T-helper 17 cell (primary cell): Measurements from ENCODE around the gene PTPRU. TPM values are rescaled to one million over a fixed set of nuclear protein-coding genes. Genes with fewer than 3 reads are reported as not detected.
"Not testable (repeated sequence)": the region's sequence is repeated elsewhere in the genome, so short reads cannot be mapped to it uniquely, and the experiment has no call there.

Experiments
- ATAC-seq: fragments of 150-1000 bp; cut with Tn5 transposase; 2 replicates; pipeline ENCODE4 v1.10.0; 2021; ENCODE audit warnings: mild to moderate bottlenecking, moderate library complexity
- DNase-seq, 3 donors: peaks; one replicate each; pipeline versions ENCODE4 v3.0.0 to v3.0.0-alpha.2; 2020 to 2021
- H3K9me3 ChIP-seq: one replicate; pipeline ENCODE4 v1.7.0; 2013; ENCODE audit warnings: low read length, mild to moderate bottlenecking; ENCODE audit not compliant: control insufficient read depth, poor library complexity, severe bottlenecking
- H3K27ac Mint-ChIP-seq: one replicate; pipeline ENCODE4 v1.8.0; 2022; ENCODE audit warnings: mild to moderate bottlenecking, moderate library complexity, mixed read lengths
- H3K27me3 Mint-ChIP-seq: one replicate; pipeline ENCODE4 v1.8.0; 2022; ENCODE audit warnings: mixed read lengths
- H3K36me3 Mint-ChIP-seq: one replicate; pipeline ENCODE4 v1.8.0; 2022; ENCODE audit warnings: low read depth, mixed read lengths
- H3K4me1 Mint-ChIP-seq: one replicate; pipeline ENCODE4 v1.8.0; 2022; ENCODE audit warnings: mild to moderate bottlenecking, mixed read lengths
- H3K4me3 Mint-ChIP-seq: one replicate; pipeline ENCODE4 v1.8.0; 2022; ENCODE audit warnings: mild to moderate bottlenecking, moderate library complexity, mixed read lengths
- total RNA-seq, 4 donors: library from RNA in 2 of 4; stranded (reverse) in 2 of 4; gene quantifications; one replicate each; pipeline ENCODE4 v1.2.3 and lab custom pipeline; 2022 to 2026

PTPRU gene
- total RNA-seq, 2 donors from 2014 or later: not detected

DNA sequence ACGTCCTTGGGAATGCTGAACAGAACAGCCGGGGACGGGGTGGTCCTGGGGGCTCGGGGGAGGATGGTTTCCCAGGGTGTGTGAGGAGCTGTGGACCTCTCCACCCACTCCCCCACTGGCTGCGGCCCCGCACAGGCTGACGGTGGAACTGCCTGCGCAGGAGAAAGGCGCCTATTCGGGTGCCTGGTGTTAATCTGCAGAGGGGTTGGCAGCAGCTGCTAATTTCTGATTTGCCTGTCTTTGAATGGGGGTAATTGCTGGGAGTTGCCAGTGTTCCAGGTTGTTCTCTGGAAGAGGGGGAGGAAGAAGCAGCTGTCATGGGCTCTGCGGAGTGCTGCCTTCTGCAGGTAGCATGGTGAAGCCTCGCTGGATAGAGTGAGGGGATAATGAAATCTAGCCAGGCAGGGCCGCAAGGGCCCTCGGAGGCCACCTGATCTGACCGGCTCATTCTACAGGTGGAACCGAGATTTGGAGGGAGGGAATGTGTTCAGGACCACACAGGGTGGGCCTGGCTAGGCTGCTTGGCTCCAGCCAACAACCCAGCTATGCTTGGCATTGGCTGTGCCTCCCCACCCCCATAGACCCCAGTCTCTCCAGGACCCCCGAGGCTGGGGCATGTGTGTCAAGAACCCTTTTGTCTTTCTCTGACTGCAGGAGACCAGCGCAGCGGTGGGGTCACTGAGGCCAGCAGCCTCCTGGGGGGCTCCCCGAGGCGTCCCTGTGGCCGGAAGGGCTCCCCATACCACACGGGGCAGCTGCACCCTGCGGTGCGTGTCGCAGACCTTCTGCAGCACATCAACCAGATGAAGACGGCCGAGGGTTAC, 67.1 kb downstream of the PTPRU start:
- H3K27ac Mint-ChIP-seq: no peak overlapping the region
- ATAC-seq: no peak
- H3K36me3 Mint-ChIP-seq: no peaks in the 10 kb centered on the region
- no peaks in the 10 kb centered on the region for H3K4me1 Mint-ChIP-seq
- no peak for DNase-seq
- no peak overlapping the region for H3K4me3 Mint-ChIP-seq
- no peaks in the 10 kb centered on the region for H3K9me3 ChIP-seq
- H3K27me3 Mint-ChIP-seq: peaks cover 31% of the 10 kb centered on the region

- Mint-ChIP-seq H3K27ac (no peak overlapping the region), H3K4me1 (no peaks in the 10 kb centered on the region)
These were observed 67.8 kb downstream of the PTPRU start for GRCh38 chr1:29304025-29304684.

GRCh38 chr1:29305943-29306342, 69.6 kb downstream of the PTPRU start:
- H3K9me3 ChIP-seq: no peaks in the 10 kb centered on the region
- Mint-ChIP-seq H3K4me1 (peaks cover 2% of the 10 kb centered on the region), H3K27ac (no peak overlapping the region), H3K36me3 (peaks cover 2% of the 10 kb centered on the region), H3K27me3 (peaks cover 8% of the 10 kb centered on the region), H3K4me3 (no peak overlapping the region)
- DNase-seq: no peak
- ATAC-seq: no peak

More at GRCh38 chr1:29304025-29304684, 67.8 kb downstream of the PTPRU start:
- Mint-ChIP-seq H3K27me3 (peaks cover 23% of the 10 kb centered on the region), H3K4me3 (no peak overlapping the region), H3K36me3 (no peaks in the 10 kb centered on the region)
- no peaks in the 10 kb centered on the region for H3K9me3 ChIP-seq
- DNase-seq (no peak), ATAC-seq (no peak)

DNA sequence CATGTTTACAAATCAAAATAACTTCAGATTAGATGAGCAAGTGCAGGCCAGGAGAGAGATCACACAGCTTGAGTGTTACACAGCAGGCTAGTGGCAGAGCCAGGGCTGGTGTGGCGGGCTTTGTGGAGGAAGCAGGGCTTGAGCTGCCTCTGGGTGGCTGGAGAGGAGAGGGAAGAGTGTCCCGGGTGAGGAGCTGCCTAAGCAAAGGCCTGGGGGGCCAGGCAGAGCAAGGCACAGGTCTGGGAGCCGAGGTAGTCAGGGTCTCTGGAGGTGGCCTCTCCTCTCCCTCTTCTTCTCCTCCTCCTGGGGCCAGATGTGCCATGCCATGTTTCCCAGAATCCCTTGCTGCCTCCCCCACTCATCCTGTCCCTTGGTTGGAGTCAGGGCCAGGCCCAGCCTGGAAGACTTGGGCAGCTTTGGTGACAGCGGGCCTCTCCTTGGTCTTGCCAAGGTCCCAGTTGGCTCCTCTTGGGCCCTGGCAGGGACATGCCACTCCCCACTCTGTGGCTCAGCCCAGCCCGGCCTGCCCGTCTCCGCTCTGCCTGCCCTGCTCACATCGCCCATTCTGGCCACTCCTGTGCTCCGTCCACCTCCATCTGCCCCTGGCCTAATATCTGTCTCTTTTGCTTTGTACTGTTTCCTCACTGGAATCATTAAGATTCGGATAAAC, 70.3 kb downstream of the PTPRU start:
- peaks cover 2% of the 10 kb centered on the region for H3K4me1 Mint-ChIP-seq
- DNase-seq: no peak
- ATAC-seq: no peak
- peaks cover 8% of the 10 kb centered on the region for H3K27me3 Mint-ChIP-seq
- no peak overlapping the region for H3K4me3 Mint-ChIP-seq
- H3K9me3 ChIP-seq: no peaks in the 10 kb centered on the region
- peaks cover 2% of the 10 kb centered on the region for H3K36me3 Mint-ChIP-seq
- H3K27ac Mint-ChIP-seq: no peak overlapping the region

GRCh38 chr1:29309075-29309474, 72.8 kb downstream of the PTPRU start:
- peaks cover 6% of the 10 kb centered on the region for H3K27me3 Mint-ChIP-seq
- ATAC-seq (no peak), DNase-seq (no peak)
- no peaks in the 10 kb centered on the region for H3K9me3 ChIP-seq
- H3K36me3 Mint-ChIP-seq: peaks cover 2% of the 10 kb centered on the region
- peaks cover 4% of the 10 kb centered on the region for H3K4me1 Mint-ChIP-seq
- no peak overlapping the region for H3K27ac Mint-ChIP-seq
- H3K4me3 Mint-ChIP-seq: no peak overlapping the region

DNA sequence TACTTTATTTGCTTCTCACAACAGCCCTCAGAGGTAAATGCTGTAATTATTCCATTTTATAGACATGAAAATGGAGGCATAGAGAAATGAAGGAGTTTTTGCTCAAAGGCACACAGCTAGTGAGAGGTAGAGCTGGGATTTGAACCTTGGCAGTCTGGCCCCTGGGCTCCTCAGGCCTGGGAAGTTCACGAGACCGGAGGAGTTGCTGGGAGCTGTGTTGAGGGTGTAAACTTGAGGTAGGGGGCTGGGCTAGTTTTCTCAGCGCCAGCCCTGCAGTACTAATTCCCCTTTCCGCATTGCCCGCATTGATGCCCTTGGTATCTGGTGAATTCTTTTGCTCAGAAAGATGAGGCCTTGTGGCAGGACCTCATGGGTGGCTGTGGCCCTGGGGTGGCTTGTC, 73.3 kb downstream of the PTPRU start:
- no peak for DNase-seq
- no peak overlapping the region for H3K4me3 Mint-ChIP-seq
- H3K27me3 Mint-ChIP-seq: peaks cover under 1% of the 10 kb centered on the region
- no peak for ATAC-seq
- H3K4me1 Mint-ChIP-seq: peaks cover 4% of the 10 kb centered on the region
- peaks cover 2% of the 10 kb centered on the region for H3K36me3 Mint-ChIP-seq
- no peak overlapping the region for H3K27ac Mint-ChIP-seq
- H3K9me3 ChIP-seq: no peaks in the 10 kb centered on the region

- no peak for DNase-seq
- H3K4me3 Mint-ChIP-seq: no peak overlapping the region
- H3K9me3 ChIP-seq: no peaks in the 10 kb centered on the region
- H3K36me3 Mint-ChIP-seq: peaks cover 2% of the 10 kb centered on the region
- ATAC-seq: no peak
- no peak overlapping the region for H3K27ac Mint-ChIP-seq
- H3K4me1 Mint-ChIP-seq: peaks cover 4% of the 10 kb centered on the region
- peaks cover 6% of the 10 kb centered on the region for H3K27me3 Mint-ChIP-seq
These were observed 74.4 kb downstream of the PTPRU start for GRCh38 chr1:29310616-29311180.

- H3K9me3 ChIP-seq: no peaks in the 10 kb centered on the region
- ATAC-seq: no peak
- Mint-ChIP-seq H3K27ac (no peak overlapping the region), H3K4me1 (peaks cover 4% of the 10 kb centered on the region), H3K27me3 (peaks cover 6% of the 10 kb centered on the region), H3K36me3 (peaks cover 2% of the 10 kb centered on the region), H3K4me3 (no peak overlapping the region)
- DNase-seq: no peak
These were observed 75.2 kb downstream of the PTPRU start for GRCh38 chr1:29311352-29312030.

- H3K4me3 Mint-ChIP-seq: no peak overlapping the region
- peaks cover 4% of the 10 kb centered on the region for H3K4me1 Mint-ChIP-seq
- H3K27me3 Mint-ChIP-seq: peaks cover 6% of the 10 kb centered on the region
- H3K27ac Mint-ChIP-seq: no peak overlapping the region
- ATAC-seq (no peak), DNase-seq (no peak)
- peaks cover 2% of the 10 kb centered on the region for H3K36me3 Mint-ChIP-seq
- no peaks in the 10 kb centered on the region for H3K9me3 ChIP-seq
These were observed 76.4 kb downstream of the PTPRU start for GRCh38 chr1:29312469-29313461.

DNA sequence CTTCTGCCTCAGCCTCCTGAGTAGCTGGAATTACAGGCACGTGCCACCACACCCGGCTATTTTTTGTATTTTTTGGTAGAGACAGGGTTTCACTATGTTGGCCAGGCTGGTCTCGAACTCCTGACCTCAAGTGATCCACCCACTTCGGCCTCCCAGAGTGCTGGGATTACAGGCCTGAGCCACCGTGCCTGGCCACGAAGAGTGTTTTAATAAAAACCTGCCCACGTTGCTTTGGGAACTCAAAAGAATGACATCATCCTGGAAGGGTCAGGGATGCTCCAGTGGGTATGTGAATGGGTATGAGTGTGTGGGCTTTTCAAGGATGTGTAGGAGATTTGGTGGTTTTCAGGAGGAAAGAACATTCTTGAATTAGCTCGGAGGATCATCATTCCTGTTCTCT, 78.4 kb downstream of the PTPRU start:
- not testable (repeated sequence) for DNase-seq, ATAC-seq, H3K4me3 Mint-ChIP-seq, H3K27ac Mint-ChIP-seq, H3K9me3 ChIP-seq, H3K4me1 Mint-ChIP-seq, H3K36me3 Mint-ChIP-seq
- peaks cover 12% of the 10 kb centered on the region for H3K27me3 Mint-ChIP-seq

GRCh38 chr1:29315262-29315661, 78.9 kb downstream of the PTPRU start:
- Mint-ChIP-seq H3K4me1 (peaks cover 4% of the 10 kb centered on the region), H3K27me3 (peaks cover 12% of the 10 kb centered on the region), H3K4me3 (no peak overlapping the region), H3K36me3 (peaks cover 2% of the 10 kb centered on the region), H3K27ac (no peak overlapping the region)
- ATAC-seq (no peak), DNase-seq (no peak)
- no peaks in the 10 kb centered on the region for H3K9me3 ChIP-seq

DNA sequence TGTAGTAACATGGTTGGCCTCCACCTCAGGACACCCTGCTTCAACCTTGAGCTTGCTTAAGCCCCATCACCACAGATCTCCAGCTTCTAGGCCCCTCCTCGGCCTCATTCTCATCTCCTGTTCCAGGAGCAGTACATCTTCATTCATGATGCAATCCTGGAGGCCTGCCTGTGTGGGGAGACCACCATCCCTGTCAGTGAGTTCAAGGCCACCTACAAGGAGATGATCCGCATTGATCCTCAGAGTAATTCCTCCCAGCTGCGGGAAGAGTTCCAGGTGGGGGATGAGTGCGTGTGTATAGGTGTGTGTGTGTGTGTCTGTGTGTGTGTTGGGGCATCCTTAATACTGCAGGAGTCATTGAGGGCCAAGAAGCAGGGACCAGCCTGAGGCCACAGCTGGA, 79.6 kb downstream of the PTPRU start:
- no peak overlapping the region for H3K4me3 Mint-ChIP-seq
- ATAC-seq (no peak), DNase-seq (no peak)
- peaks cover under 1% of the 10 kb centered on the region for H3K36me3 Mint-ChIP-seq
- H3K27me3 Mint-ChIP-seq: peaks cover 12% of the 10 kb centered on the region
- no peak overlapping the region for H3K27ac Mint-ChIP-seq
- peaks cover 2% of the 10 kb centered on the region for H3K4me1 Mint-ChIP-seq
- no peaks in the 10 kb centered on the region for H3K9me3 ChIP-seq
